Inferior parietal cortex (tissue), 1 donor: ENCODE results near the gene P3H1.
A peak's percentile ranks its signal among the peaks of the same experiment; 100 is the strongest.
"Not testable (repeated sequence)": the region's sequence is repeated elsewhere in the genome, so short reads cannot be mapped to it uniquely, and the experiment has no call there.

Experiments
- DNase-seq: peaks from one replicate; pipeline ENCODE4 v3.0.0-alpha.2; 2016; ENCODE audit errors: extremely low spot score

The P3H1 gene

DNA sequence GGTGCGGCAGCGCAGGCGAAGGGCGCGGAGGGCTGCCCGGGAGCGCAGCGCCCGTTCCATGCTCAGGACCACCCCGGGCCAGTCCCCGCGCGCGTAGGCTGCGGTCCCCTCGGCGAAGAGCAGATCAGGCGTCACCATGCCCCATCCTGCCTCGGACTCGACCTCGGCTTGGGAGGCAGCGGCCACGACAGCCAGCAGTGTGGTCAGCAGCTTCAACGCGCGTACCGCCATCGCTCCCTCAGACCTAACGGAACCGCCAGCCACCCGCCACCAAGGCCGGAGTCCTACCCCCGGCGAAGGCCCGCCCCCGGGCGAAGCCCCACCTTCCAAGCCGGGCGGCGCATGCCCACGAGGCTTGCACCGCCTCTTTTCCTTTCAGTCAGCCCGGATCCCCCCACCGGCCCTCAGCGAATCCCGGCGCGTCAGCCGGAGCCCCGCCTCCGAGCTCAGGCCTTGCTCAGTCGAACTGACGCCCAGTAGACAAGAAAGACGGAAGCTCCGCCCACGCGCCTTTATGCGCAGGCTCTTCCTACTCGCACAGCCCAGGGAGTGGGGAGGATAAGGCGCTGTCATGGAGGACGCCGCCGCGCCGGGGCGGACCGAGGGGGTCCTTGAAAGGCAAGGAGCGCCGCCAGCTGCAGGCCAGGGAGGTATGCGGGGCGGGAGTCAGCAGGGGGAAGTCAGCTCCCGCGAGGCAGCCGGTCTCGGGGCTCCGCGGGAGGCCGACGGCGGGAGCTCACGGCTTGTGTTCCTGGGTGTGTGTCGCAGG, at the start of gene P3H1, which contains the start of gene C1orf50:
Gene P3H1, minus strand, starts transcription at position 288 of the 769 bp plus-strand sequence. Its CDS starts 57 bp downstream, at position 231.
Gene C1orf50, plus strand, starts transcription at position 509 of the 769 bp plus-strand sequence. Its CDS starts 63 bp downstream, at position 572.
- DNase-seq: peak; percentile 100

DNA sequence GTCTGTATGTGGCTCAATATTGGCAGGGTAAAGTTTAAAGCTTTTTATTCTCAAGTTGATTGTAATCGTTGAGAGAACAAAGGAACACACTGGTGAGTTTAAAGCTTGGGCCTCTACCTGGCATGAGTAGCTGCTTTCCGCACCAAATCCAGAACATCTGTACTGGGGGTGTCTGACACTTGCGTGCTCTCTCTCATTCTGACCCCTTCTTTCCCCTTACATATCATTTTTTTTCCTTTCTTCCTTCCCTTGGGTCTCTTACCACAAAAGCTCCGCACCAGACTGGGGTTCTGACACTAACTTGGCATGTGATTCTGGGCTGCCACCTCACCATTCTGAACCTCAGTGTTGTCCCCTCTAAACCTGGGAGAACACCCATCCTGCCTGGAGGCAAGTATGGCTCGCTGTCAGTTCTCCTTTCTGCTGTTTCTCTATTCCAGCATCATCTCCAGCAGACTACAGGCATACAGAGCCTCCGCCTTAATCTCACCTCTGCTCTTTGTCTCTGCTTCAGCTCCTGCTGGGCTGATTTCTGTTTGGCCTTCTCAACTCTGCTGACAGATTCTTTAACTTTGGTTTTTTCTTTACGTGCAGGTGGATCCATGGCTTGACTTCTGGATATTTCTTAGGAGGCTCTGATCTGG, 49.2 kb upstream of the P3H1 start:
- no peak for DNase-seq

GRCh38 chr1:42814815-42815214, 48.0 kb upstream of the P3H1 start:
- not testable (repeated sequence) for DNase-seq

- DNase-seq: no peak
Measured at GRCh38 chr1:42807056-42807668, 40.3 kb upstream of the P3H1 start.

- DNase-seq: no peak
Measured at GRCh38 chr1:42806593-42806992, 39.8 kb upstream of the P3H1 start.

DNA sequence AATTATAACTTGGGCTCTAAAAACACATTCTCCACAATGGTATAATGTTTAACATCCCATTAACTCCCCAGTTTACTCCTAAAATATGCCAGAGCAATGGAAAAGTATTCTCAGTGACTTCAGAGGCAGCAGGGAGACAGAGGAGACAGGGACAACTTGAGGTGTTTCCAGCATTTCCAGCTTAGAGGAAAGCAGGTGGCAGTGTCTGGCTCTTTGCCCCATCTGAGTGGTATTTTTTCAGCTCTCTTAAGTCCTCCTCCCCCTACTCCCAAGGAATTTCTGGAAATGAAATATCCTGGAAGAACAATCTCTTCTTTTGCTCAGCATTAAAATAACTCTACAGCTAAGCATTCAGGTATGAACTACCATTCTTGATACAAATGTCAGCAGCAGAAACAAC, 39.3 kb upstream of the P3H1 start:
- no peak for DNase-seq

DNA sequence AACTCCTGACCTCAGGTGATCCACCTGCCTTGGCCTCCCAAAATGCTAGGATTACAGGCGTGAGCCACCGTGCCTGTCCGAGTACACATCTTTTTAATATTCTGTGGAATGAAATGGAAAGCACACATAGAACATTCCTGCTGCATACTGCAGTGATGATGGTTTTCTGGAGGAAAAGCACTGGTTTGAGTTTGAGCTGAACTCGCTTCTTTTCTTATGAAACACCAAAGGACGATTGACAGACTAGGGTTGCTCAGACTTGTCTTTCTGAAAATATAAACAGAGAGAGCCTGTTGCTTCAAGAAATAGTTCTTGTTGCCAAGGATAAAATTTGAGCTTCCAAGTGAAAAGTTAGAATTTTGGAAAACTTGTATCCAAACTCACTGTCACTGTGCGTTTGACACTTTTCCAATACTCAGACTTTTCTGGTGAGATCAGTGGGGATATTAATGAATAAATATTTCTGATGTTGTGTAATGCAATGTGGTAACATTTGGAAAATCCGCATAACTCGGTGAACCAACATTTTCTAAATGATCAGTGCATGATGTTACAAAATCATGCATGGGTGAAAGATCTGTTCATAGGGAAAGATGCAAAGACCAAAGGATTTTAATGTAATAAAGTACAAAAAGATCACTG, 35.1 kb upstream of the P3H1 start:
- no peak for DNase-seq

DNA sequence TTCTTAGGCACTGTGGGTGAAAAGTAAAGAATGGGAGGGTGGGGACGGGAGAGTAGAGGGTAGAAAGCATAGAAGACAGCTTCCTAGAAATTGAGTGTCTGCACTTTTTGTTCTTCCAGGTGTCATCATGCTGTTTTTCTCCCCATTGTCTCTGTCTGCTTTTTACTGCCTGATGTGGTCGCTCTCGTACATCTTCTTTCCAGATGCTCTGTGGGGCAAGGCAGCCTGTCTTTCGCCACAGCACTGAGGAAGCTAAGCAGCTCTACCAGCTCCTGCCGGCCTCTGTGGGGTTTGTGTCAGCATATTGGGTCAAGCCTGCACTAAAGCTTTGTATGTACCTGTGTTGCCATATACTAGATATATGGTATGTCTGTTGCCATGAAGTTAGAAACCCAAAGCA, 31.2 kb upstream of the P3H1 start:
- no peak for DNase-seq

DNA sequence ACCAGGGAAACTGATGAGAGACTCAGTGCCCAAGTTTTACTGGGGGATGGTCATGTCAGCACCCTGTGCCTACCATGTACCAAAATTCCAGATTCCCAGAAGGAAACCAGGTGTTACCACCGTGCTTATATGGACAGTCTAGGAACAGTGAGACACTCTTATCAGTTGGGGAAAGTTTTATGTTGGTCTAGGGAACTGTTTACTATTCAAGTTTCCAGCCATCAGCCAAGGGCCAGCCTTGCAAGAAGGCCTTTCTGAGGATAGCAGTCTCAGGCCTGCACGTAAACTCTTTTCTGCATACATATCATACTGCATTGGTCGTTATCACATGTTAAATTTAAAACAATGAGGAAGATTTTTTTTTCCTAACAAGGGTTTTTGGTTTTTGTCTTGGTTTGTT, 30.6 kb upstream of the P3H1 start:
- no peak for DNase-seq

DNA sequence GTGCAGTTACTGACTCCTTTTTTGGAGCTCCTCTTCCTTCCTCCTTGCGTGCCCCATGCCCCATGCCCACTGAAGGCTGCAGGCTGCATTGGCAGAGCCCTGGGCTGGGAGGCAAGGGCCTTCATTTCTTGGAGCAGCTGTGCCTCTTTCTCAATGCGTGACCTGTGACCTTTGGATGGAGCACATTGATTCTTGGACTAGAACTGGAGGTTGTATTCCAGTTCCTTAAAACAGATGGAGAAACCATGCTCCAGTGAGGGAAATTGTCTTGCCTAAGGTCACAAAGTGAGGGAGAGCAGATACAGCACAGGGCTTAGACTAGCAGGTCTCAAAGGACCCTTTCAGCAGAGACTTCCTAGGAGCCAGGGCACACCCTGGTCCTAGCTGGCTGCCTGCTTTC, 27.0 kb upstream of the P3H1 start:
- no peak for DNase-seq

DNA sequence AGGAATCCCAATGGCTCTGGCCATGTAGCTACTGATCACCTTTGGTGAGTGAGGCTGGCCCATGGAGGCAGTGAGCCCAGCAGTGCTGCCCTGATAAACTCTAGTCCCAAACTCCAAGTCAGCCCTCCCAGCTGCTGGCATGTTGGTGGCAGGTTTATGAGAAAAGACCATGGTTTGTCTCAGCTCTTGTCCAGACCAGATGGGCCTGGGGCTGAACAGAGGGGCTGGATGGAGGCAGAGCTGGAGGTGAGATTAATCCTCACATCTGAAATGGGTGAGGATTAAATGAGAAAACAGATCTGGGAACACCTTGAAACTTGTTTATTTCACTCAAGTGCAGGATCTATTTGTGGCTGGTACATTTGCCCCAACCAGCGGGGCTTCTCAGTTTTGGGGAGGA, 21.2 kb upstream of the P3H1 start:
- DNase-seq: no peak

DNA sequence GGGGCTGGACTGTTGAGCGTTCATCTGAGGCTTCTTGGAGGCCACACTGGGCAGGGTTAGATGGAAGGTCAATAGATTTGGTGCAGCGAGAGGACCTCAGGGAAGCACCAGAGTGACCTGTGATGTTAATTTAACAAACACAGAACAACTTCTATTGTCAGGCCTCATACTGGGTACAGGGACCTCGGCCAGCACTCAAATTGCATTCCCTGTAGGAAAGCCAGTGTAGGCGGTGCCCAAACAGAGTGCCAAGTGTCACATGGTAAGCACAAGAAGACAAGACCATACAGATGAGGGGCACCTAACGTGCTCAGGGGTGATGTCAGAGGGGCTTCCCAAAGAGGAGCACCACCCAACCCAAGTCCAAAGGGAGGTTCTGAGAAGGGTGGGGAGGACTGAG, 19.3 kb upstream of the P3H1 start:
- DNase-seq: no peak

DNA sequence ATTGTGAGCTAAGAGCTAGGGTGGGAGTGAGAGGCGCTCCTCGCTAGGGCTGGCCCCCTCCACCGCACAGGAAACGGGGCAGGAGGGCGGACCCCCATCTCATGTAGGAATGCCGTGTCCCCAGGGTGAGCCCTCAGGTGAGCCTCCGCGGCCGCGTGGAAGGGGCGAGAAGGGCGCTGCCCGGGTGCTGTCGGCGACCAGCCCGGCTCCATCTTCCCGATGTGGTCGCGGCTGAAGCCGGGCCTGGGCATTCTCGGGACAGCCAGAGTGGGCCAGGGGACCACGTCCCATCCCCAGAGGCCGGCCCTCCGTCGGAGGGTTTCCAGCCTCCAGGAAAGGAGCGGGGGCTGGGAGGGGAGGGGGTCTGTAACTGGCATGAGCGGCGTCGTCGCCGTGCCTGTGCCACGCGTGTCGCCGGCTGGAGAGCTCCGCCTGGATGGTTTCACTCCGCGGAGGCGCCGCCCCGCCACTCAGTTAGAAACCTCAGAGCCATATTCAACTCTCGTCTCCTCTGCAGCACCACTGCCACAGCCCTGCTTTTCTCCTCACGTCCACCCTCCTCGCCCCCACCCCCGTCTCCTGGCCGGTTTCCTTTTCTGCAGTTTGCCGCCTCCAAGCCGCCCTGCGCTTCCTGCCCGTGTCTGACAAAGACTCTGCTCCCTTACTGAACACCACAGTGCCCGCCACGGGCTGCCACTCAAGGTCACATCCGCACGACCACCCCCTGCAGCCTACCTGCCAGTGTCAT, 18.3 kb upstream of the P3H1 start, which contains the start of gene TMEM269:
Gene TMEM269, plus strand, starts transcription at position 46 of the 748 bp plus-strand sequence. CDS start 4,903 bp downstream, outside the sequence.
- no peak for DNase-seq

DNA sequence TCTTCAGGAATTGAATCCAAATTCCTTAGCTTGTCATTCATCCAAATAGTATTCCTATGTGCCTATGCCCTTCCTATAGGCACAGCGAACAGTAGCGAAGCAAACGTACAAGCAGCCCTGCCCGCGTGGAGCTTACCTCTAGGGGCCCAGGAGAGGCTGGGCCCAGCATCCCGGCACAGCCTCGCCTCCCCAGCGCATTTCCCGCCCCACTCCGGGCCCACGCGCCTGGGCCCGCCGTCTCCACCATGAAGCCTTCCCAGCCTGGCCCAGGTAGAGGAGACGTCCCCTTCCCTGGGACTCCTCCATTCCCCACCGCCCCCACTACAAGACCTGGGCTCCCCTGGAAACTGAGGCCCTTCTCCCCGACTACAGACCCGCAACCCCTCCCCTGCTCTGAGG, 17.7 kb upstream of the P3H1 start:
- no peak for DNase-seq

GRCh38 chr1:42783092-42783491, 16.3 kb upstream of the P3H1 start:
- DNase-seq: no peak

- DNase-seq: no peak
Measured at GRCh38 chr1:42780176-42780575, 13.3 kb upstream of the P3H1 start.

- no peak for DNase-seq
Measured at GRCh38 chr1:42779725-42780124, 12.9 kb upstream of the P3H1 start.

- DNase-seq: peak; percentile 68
Measured at GRCh38 chr1:42777852-42778251, 11.0 kb upstream of the P3H1 start.

GRCh38 chr1:42776502-42776901, 9.7 kb upstream of the P3H1 start:
- DNase-seq: no peak

GRCh38 chr1:42774928-42775526, 8.2 kb upstream of the P3H1 start:
- no peak for DNase-seq

DNA sequence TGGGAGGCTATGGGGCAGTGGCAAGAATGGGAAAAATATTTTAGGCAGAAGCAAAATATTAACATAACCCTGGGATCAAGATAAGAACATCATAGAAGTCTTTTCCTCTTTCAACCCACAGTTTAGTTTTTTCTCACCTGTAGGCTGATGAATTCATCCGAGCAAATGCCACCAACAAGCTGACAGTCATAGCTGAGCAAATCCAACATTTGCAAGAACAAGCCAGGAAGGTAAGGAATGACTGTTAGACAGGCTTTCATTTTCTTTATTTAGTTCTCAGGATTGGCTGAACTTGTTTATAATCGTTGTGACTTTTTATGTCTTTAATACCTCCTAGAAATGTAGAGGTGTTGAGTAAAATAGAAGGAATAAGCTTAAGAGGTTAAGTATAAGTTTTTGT, 6.6 kb upstream of the P3H1 start:
- DNase-seq: no peak
